ENCODE results near the gene TMEM40. TPM values are rescaled to one million over a fixed set of nuclear protein-coding genes. Genes with fewer than 3 reads are reported as not detected.

TMEM40 gene
- total RNA-seq, 2 experiments from 2014 or later = not detected

DNA sequence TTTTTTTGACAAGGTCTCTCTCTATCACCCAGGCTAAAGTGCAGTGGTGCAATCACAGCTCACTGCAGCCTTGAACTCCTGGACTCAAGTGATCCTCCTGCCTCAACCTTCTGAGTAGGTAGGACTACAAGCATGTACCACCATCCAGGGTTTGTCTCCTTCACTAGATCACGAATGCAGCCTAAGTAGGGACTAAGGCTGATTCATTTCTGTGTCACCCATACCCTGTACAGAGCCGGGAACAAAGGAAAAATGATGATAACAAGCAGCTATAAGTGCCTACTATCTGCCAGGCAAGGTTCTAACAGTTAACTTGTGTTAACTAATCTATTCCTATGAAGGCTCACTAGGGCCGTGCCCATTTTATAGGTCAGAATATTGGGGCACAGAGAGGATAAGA lies 7.0 kb downstream of the TMEM40 start:
- POLR2A ChIA-PET = no interaction called here
- Mint-ChIP-seq H3K4me1 (peaks cover 11% of the 10 kb centered on the region), H3K27me3 (peaks cover 18% of the 10 kb centered on the region), H3K27ac (no peak overlapping the region), H3K9me3 (no peaks in the 10 kb centered on the region), H3K4me3 (no peak overlapping the region), H3K36me3 (no peaks in the 10 kb centered on the region)
- DNase-seq (no peak), ATAC-seq (ENCODE audit: low read depth) (no peak)

DNA sequence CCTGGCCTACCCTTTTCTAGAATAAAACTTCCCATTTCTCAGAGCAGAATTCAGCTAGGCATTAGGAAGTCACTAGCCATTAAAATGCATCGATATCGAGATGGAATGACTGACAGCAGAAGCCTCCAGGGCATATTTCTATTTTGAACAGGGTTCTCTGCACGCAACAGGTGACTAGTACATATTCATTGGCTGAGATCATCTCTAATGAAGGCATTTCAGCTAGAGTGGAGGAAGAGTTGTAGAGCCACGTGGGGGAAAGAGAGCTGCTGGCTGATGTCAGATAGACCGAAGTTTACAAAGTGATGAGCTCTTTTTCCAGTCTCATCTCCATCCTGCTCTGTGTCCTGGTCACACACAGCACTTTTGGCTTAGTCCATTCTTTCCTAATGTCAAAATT lies 7.5 kb downstream of the TMEM40 start:
- Mint-ChIP-seq H3K4me1 (peaks cover 10% of the 10 kb centered on the region), H3K9me3 (no peaks in the 10 kb centered on the region), H3K36me3 (no peaks in the 10 kb centered on the region), H3K27ac (no peak overlapping the region), H3K4me3 (no peak overlapping the region), H3K27me3 (peaks cover 15% of the 10 kb centered on the region)
- POLR2A ChIA-PET = no interaction called here
- DNase-seq = no peak
- no peak for ATAC-seq (ENCODE audit: low read depth)

DNA sequence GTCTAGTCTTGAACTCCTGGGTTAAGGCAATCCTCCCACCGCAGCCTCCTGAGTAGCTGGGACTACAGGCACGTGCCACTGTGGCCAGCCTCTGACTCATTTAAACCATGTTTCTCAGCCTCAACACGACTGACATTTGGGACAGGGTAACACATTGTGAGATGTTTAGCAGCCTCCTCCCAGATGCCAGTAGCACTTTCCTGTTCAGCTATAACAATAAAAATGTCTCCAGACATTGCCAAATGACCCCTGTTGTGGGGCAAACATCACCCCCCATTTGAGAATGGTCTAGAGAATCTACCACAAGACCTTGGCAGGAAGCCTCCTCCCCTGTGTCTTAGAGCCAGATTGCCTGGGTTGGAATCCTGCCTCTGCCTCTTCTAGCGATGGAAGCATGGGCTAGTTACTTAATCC lies 8.4 kb downstream of the TMEM40 start:
- POLR2A ChIA-PET = no interaction called here
- Mint-ChIP-seq H3K4me3 (no peak overlapping the region), H3K27ac (no peak overlapping the region), H3K27me3 (peaks cover 14% of the 10 kb centered on the region), H3K4me1 (peaks cover 10% of the 10 kb centered on the region), H3K36me3 (no peaks in the 10 kb centered on the region), H3K9me3 (no peaks in the 10 kb centered on the region)
- peak; percentile 78 for ATAC-seq (ENCODE audit: low read depth)
- no peak for DNase-seq

DNA sequence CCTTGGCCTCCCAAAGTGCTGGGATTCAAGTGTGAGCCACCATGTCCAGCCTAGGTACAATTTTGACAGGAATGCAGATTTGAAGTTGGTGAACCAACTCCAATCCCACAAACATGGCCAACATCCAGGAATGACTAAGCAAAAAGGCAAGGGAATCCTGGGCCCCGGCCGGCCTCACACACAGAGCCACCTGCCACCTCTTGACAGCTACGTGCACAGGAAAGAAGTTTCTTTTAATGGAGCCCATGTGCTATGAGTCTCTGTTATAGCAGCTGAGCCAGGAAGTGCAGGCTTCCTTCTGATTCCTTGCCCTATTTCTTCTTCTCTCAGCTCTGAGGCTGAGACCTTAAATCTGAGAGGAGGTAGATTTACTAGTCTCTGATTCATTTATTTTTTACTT lies 8.8 kb downstream of the TMEM40 start:
- Mint-ChIP-seq H3K36me3 (no peaks in the 10 kb centered on the region), H3K4me3 (no peak overlapping the region), H3K27ac (no peak overlapping the region), H3K27me3 (peaks cover 14% of the 10 kb centered on the region), H3K4me1 (peaks cover 10% of the 10 kb centered on the region), H3K9me3 (no peaks in the 10 kb centered on the region)
- no peak for DNase-seq
- POLR2A ChIA-PET = no interaction called here
- peak; percentile 36 for ATAC-seq (ENCODE audit: low read depth)

DNA sequence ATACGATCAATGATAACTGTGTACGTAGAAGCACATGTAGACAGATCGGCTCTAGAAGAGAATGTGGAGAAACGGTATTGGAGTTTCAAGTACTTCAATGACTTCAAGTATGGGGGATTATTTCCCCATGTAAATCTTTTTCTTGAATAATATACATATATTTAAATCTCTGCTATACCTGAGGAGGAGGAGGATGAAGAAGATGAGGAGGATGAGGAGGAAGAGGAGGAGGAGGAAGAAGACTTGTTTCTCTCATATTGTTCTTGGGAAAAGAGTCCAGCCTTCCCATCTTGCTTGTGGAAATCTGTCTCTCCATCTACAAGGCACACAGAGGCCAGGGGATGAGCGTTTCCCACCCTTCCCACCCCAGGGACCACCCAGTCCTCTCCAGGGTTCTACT lies 10.6 kb downstream of the TMEM40 start:
- DNase-seq (no peak), ATAC-seq (ENCODE audit: low read depth) (no peak)
- Mint-ChIP-seq H3K27me3 (peaks cover 11% of the 10 kb centered on the region), H3K36me3 (no peaks in the 10 kb centered on the region), H3K4me1 (peaks cover 10% of the 10 kb centered on the region), H3K9me3 (no peaks in the 10 kb centered on the region), H3K27ac (no peak overlapping the region), H3K4me3 (no peak overlapping the region)
- POLR2A ChIA-PET = no interaction called here

DNA sequence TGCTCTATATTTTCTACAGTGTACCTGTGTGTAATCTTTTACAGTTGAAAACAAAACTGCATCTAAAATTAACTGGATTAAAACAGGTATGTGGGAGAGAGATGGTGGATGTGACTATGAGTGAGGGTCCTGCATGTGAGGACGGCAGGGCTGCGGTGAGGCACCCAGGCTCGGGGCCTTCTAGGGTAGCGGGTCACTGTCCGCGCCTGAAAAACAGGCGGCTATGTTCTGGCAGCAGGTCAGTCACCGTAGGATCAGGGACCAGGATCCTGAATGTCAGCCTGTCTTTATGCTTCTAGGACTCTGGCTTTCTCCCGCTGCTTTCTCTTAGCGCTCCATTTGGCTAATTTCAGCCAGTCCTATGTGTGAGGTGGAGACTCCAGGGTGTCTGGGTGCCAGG lies 12.6 kb downstream of the TMEM40 start:
- no peaks in the 10 kb centered on the region for H3K36me3 Mint-ChIP-seq
- peaks cover 14% of the 10 kb centered on the region for H3K27me3 Mint-ChIP-seq
- no peak for DNase-seq
- peaks cover 10% of the 10 kb centered on the region for H3K4me1 Mint-ChIP-seq
- no peak for ATAC-seq (ENCODE audit: low read depth)
- no peaks in the 10 kb centered on the region for H3K9me3 Mint-ChIP-seq
- H3K4me3 Mint-ChIP-seq = no peak overlapping the region
- H3K27ac Mint-ChIP-seq = no peak overlapping the region
- POLR2A ChIA-PET = no interaction called here

DNA sequence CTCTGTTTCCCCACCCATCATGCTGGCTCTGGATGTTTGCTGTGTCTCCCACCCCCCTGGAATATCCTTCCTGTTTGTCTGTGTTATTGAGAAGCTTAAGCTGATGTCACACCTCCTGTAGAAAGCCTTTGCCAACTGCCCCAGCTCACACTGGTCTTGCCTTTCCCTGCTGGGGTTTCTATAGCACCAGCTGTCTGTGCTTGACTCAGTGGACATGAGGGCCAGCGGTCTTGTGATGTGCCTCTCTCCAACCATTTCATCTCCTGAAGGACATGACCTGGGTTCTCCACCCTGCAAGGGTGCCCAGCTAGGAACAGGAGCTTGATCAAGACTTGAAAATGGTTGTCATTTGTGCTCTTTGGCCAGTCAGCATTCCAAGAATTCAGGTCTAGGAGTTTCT lies 14.7 kb downstream of the TMEM40 start:
- no peaks in the 10 kb centered on the region for H3K4me1 Mint-ChIP-seq
- no peaks in the 10 kb centered on the region for H3K36me3 Mint-ChIP-seq
- ATAC-seq (ENCODE audit: low read depth) (no peak), DNase-seq (no peak)
- H3K9me3 Mint-ChIP-seq = no peaks in the 10 kb centered on the region
- no peak overlapping the region for H3K4me3 Mint-ChIP-seq
- no peak overlapping the region for H3K27ac Mint-ChIP-seq
- peaks cover 13% of the 10 kb centered on the region for H3K27me3 Mint-ChIP-seq
- POLR2A ChIA-PET = no interaction called here

DNA sequence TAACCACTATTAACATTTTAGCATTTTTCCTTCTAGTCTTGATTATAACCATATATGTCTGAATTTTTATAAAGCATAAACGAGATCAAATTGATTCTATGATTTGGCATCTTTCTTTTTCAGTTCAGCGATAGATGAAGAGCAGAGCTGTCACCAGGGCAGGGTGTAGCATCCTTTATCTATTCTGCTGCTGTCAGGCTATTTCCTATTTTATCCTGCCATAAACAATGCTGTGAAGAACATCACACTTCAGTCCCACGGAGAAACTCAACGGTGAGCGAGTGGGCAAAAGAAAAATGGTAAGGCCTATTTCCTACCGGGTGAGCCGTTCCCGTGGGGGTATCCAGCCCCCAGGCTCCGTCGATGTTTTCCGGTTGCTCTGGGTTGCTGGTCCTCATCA lies 15.5 kb downstream of the TMEM40 start:
- DNase-seq (no peak), ATAC-seq (ENCODE audit: low read depth) (no peak)
- peaks cover 9% of the 10 kb centered on the region for H3K27me3 Mint-ChIP-seq
- POLR2A ChIA-PET = no interaction called here
- H3K4me1 Mint-ChIP-seq = no peaks in the 10 kb centered on the region
- no peaks in the 10 kb centered on the region for H3K36me3 Mint-ChIP-seq
- H3K27ac Mint-ChIP-seq = no peak overlapping the region
- no peak overlapping the region for H3K4me3 Mint-ChIP-seq
- H3K9me3 Mint-ChIP-seq = no peaks in the 10 kb centered on the region

DNA sequence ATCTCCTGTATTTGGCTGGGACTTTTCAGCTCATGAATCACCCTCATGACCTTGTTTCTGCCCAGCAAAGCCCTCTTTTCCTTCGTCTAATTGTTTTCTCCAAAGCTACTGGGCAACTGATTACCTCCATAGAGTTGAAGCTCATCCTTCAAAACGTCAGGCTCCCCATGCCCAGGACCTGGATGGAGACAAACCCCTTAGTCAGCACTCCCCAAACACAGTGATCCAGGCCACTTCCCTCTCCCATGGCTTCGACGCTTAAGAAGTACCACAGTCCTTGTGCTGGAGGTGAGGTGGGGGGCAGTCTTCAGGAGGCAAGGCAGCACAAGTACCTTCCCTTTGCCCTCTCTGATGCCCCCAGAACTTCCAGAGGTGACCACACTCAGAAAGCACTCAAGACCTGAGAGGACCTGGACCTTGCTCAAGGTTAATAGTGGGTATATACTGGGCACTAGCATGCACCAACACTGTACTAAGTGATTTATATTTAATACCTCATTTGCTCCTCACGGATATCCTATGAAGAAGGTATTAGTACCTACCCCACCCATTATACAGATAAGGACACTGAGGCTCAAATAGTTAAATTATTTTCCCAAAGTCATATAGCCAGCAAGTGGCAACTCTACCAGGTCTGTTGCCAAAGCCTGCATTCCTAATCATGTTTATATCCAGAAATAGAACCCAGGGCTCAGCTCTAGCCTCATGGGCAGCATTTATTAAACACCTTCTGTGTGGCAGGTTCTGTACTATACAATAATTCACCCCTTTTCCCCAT lies 16.5 kb downstream of the TMEM40 start:
- no peaks in the 10 kb centered on the region for H3K4me1 Mint-ChIP-seq
- no peak overlapping the region for H3K4me3 Mint-ChIP-seq
- POLR2A ChIA-PET = no interaction called here
- peaks cover 7% of the 10 kb centered on the region for H3K27me3 Mint-ChIP-seq
- DNase-seq (no peak), ATAC-seq (ENCODE audit: low read depth) (no peak)
- no peaks in the 10 kb centered on the region for H3K9me3 Mint-ChIP-seq
- no peak overlapping the region for H3K27ac Mint-ChIP-seq
- H3K36me3 Mint-ChIP-seq = no peaks in the 10 kb centered on the region

DNA sequence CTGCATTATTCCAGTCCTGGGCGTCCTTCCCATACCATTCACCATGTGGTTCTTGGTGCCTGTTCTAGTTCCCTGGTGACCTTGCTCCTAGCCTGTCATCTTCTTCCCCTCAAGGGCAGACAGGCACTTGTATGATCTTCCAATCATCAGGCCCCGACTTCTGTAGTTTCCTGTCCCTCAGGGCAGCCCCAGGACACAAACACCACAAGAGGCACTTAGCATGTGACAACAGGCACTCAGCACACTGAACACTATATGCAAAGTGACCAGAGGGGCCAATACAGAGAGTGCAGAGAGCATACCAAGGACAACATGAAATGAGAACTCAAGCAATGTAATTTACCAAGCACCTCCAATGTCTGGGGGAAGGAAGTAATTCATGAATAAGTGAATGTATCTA lies 17.9 kb downstream of the TMEM40 start:
- ATAC-seq (ENCODE audit: low read depth) (no peak), DNase-seq (no peak)
- POLR2A ChIA-PET = no interaction called here
- Mint-ChIP-seq H3K4me1 (no peaks in the 10 kb centered on the region), H3K27ac (no peak overlapping the region), H3K9me3 (no peaks in the 10 kb centered on the region), H3K27me3 (peaks cover 7% of the 10 kb centered on the region), H3K4me3 (no peak overlapping the region), H3K36me3 (no peaks in the 10 kb centered on the region)

DNA sequence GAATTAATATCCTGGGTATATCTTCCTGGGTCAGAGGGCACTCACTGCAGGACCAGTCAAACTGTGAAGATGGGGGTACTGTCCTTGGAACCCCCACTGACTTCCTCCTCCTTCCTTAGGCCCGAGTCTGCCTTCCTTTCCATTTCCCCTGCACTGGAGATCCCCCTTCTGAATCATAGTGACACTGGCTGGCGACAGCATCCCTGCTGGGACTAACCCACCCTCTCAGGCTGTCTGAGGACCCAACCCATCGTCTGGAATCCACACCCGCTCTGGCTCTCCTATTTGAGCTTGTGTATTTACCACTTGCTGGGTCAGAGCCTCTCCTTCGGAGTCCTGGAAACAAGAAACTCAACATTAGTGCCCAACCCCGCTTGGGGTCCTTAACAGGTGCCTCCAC lies 21.2 kb downstream of the TMEM40 start:
- Mint-ChIP-seq H3K36me3 (no peaks in the 10 kb centered on the region), H3K4me1 (no peaks in the 10 kb centered on the region), H3K9me3 (no peaks in the 10 kb centered on the region), H3K27ac (no peak overlapping the region), H3K27me3 (peaks cover 4% of the 10 kb centered on the region), H3K4me3 (no peak overlapping the region)
- DNase-seq (no peak), ATAC-seq (ENCODE audit: low read depth) (no peak)
- POLR2A ChIA-PET = no interaction called here

DNA sequence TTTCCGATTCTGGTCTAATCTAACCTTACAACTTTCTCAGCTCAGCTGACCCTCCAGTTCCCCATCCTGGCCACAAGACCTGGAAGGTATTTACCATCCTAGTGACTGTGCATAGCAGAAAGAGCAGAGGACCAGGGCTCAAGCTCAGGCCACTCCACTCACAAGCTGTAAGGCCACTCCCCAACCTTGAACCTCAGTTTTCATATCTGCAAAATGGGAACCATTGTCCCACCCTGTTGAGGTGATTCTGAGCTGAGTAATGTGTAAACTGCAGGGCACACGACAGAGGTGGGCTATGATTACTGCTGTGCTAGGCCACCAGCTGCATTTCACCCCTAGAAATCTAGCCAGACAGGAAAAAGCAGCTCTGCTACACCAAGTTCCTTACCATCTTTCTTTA lies 21.7 kb downstream of the TMEM40 start:
- Mint-ChIP-seq H3K27me3 (peaks cover 4% of the 10 kb centered on the region), H3K4me3 (no peak overlapping the region), H3K36me3 (no peaks in the 10 kb centered on the region), H3K9me3 (no peaks in the 10 kb centered on the region), H3K27ac (no peak overlapping the region), H3K4me1 (no peaks in the 10 kb centered on the region)
- ATAC-seq (ENCODE audit: low read depth) (no peak), DNase-seq (no peak)
- POLR2A ChIA-PET = no interaction called here

DNA sequence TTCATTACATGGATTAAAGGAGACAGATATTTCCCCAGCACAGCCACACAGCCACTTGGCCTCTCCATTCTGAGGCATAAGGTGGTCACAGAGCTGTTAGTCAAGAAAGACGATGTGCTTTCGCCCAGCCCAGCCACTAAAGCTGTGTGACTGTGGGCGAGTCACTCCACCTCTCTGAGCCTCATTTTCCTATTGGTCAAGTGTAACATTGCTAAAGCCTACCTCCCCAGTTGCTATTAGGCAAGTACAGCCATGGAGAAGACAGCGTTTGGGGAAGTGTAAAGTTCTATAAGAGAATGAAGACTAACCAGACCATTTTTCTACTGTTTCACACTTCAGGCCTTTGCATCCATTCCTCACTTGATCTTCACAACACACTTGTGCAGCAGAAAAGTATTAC lies 24.1 kb downstream of the TMEM40 start:
- POLR2A ChIA-PET = no interaction called here
- DNase-seq (no peak), ATAC-seq (ENCODE audit: low read depth) (no peak)
- Mint-ChIP-seq H3K4me3 (no peak overlapping the region), H3K36me3 (no peaks in the 10 kb centered on the region), H3K27me3 (peaks cover 2% of the 10 kb centered on the region), H3K4me1 (no peaks in the 10 kb centered on the region), H3K9me3 (no peaks in the 10 kb centered on the region), H3K27ac (no peak overlapping the region)

DNA sequence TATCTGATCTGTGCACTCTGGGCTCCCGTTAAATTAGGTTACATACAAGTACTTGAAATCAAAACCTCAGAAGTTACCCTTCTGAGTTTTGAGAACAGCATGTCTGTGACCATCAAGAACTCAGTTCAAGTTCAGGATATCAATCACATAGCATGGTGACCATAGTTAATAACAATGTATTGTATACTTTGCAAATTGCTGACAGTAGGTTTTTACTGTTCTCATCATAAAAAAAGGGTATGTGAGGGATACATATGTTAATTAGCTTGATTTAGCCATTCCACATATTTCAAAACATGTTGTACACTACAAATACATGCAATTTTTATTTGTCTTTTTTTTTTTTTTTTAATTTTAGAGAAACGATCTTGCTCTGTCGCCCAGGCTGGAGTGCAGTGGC lies 25.5 kb downstream of the TMEM40 start:
- no peak for ATAC-seq (ENCODE audit: low read depth)
- POLR2A ChIA-PET = no interaction called here
- Mint-ChIP-seq H3K36me3 (no peaks in the 10 kb centered on the region), H3K9me3 (no peaks in the 10 kb centered on the region), H3K4me1 (no peaks in the 10 kb centered on the region), H3K27me3 (peaks cover 2% of the 10 kb centered on the region), H3K27ac (no peak overlapping the region), H3K4me3 (no peak overlapping the region)
- no peak for DNase-seq
